GM19351 (cell line): ENCODE results near the gene ATP1A1.

Source experiments
- ATAC-seq: cut with Tn5 transposase; IDR thresholded peaks from one replicate; pipeline ENCODE4 v1.9.1; 2021; ENCODE audit warnings: mild to moderate bottlenecking, moderate library complexity; ENCODE audit not compliant: unreplicated experiment

ATP1A1 gene

DNA sequence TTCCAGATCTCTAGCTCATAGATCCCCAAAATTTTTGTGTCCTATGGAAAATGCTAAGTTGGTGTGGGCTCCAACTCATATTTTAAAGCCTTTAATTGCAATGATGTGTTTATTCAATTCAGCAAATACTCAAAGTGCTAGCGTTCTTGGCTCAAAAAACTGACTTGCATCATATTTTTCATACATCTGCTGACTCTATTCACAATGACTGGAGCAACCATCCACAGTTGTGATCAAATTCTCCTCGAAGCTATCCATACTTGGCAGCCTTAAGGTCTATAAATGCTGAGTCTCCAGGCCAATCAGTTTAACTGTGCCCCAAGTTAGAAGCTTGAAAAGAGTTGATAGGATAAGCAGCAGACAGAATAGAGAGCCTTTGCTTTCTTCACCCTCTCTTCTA, 2.9 kb upstream of the ATP1A1 start:
- ATAC-seq: no peak

DNA sequence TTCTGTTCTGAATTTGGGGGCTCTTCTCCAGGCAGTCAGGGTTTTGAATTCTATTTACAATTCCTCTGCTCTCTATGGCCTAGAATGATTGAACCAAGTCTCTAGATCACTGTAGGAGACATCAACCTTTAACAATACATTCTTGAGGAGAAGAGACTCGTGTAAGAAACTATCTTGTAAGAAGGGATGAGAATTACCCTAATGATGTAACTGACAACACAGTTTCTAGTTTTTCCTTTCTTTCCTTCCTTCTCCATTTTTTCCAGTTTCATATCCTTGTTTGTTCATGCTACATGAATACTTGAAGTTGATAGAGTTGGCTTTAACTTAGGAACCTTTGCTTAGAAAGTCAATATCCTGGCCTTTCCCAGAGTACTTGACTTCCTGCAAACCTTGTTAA, 1.3 kb upstream of the ATP1A1 start:
- no peak for ATAC-seq

DNA sequence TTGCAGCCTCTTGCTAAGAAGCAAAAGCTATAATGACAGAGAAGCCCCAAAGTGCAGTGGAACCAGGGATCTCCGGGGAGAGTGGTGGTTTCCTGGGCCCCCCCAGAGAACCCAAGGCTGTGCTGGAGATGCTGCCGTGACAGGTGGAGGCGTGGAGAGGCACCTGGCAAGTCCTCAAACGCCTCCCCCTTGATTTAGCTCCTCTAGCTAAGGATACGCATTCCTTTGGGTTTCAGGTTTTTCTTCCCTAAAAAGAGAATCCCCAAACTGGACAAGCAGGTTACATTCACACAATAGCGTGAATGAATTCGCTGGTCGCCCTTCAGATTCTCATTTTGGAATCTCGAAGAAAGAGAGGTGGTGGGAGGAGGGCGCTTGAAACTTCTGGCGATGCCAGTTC, 853 bp upstream of the ATP1A1 start:
- ATAC-seq: no peak

DNA sequence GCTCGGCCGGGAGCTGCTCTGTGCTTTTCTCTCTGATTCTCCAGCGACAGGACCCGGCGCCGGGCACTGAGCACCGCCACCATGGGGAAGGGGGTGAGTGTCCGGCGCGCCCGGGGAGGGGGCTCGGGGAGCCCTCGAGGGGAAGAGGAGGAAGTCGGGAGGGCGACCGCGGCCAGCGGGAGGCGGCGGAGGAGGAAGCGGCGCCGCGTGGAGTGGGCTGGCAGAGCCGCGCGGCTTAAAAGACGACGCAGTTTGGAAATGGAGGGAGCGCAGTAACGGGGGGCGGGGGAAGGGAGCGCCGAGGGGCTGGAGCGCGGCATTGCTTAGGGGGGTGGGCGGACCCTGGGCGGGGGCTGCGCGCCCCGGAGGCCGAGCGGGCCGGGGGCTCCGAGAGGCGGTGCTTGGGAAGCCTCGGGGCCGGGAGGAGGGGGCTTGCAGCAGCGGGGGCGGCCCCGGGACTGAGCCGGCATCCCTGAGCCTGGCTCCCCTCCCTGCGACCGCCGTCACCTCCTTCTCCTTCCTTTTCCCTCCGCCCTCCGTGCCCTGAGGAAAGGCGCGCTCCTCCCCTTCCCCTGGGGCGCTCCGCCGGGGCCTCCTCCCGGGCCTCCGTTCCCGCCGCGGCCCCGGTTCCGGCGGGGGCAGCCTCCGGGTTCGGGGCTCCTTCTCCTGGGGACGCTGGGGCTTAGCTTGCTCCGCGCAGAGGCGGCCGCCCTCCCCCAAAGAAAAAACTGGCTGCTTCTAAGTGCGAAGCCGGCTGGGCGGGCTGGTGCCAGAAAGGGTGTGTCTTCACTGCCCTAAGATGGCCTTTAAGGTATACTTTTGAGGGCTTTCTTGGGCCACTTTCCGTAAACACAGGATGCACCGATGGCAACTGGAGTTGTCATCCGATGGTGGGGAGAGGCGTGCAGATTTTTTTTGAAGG, 648 bp downstream of the ATP1A1 start:
- ATAC-seq: peak; percentile 12

DNA sequence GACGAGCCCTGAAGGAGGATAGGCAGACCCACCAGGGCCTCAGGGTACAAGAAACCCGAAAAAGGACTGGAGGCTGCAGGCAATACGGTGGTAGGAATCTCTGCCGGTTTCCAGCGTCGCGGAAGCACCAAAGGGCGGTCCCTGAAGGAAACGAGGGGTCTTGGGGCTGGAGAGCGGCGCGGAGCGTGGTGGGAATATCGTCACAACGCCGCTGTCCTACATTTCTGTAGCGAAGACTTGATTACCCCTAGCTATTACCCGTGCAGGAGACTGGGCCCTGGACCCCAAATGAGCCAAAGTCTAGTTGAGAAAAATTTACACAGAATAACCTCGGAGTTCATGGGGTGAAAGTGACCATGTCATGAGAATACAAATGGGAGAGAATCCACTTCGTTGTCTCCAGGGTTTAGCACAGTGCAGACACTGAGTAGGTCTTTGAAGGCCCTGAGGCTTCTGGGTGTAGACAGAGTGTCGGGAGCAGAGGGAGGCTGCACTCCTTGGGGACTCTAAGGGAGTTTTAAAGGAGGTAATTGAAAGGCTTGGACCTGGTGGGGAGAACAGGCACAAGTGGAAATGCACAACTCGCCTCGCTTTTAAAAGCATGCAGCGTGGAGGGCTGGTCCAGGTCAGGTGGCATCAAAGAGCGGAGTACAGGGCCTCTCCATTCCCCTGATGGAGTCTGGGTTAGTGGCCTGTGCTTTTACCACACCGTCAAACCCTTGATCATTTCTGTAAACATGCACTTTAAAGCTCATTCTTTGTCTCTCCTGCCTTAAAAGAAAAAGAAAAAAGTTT, 1.5 kb downstream of the ATP1A1 start:
- ATAC-seq: no peak

DNA sequence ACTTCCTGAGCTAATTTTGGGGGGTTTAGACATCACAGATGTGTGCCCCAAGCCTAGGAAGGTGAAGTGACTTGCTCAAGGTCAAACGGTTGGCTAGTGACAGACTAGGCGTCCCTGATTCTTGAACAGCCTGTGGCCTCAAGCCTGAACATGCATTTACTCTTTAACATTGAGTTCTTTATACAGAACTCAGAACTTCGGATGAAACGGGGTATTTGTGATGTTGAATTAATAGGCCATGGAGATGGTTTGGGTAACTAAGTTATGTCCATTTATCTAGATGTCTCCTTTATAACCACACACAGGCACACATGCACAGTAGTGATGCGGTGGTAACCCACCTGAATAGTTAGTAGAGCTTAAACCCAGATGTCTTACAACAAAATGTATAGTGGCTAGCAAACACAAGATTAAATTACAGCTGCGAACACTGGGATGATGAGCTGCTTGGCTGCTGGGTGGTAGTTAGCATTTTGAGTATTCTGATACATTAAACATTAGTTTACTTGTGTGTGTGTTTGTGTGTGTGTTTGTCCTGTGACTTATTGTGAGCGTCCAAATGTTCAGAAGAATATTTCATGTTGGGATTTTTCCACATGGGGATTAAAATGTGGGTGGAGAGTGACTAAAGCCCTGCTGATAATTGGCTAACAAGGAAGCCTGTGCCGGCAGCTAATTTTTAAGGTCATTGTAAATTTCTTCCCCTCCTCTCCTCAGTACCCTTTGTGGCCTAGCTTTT, 2.3 kb downstream of the ATP1A1 start:
- no peak for ATAC-seq

DNA sequence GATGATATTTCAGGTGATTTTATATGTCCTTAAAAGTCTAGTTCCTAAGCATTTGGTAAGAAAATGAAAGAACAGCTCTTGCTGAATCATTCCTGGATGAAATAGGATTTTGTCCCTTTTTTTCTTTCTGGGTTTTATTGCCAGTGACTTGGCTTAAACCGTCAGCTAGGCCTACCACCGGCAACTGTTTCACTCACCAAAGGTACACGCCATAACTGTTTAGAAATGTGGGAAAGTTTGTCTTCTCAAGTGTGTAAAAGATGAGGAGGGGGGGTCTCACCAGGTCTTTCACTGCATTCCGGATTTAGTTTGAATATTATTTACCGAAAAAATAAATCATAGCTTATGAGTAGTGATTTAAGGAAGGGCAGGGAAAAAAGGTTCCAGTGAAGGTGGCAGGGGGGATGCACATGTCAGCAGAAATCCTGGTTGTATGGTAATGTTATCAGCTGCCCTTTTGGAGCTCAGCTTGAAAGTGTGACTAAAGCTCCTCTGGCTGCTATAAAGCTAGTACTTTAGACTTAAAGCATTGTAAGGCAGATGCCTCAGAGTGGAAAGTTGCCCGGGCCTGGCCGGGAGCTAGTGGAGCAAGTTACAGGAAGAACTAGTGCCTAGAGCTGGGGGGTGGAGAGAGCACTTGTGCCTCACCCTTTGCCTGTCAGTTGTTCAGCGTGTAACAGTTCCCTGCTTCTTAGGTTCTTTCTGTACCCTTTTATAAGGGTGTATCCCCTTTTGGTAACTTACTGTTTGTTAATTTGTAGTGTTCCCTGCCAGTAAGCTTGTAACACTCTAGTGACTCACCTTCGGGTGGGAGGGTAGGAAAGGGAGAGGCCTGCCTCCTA, 3.1 kb downstream of the ATP1A1 start:
- no peak for ATAC-seq

DNA sequence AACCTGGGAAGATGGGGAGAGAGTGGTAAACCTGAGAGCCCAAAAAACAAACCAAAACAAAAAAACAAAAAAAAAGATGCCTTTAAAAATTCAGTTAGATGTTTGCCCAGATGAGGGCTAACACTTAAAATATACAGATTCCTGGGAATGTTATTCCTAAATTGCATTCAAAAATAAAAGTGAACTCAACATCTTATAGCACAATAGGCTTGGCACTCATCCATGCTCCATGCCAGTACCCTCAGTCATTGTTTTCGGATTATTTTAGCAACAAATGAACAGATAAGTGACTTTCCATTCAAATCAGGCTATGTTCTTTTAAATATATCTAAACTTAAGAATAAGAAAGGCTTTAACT, 3.7 kb downstream of the ATP1A1 start:
- no peak for ATAC-seq

DNA sequence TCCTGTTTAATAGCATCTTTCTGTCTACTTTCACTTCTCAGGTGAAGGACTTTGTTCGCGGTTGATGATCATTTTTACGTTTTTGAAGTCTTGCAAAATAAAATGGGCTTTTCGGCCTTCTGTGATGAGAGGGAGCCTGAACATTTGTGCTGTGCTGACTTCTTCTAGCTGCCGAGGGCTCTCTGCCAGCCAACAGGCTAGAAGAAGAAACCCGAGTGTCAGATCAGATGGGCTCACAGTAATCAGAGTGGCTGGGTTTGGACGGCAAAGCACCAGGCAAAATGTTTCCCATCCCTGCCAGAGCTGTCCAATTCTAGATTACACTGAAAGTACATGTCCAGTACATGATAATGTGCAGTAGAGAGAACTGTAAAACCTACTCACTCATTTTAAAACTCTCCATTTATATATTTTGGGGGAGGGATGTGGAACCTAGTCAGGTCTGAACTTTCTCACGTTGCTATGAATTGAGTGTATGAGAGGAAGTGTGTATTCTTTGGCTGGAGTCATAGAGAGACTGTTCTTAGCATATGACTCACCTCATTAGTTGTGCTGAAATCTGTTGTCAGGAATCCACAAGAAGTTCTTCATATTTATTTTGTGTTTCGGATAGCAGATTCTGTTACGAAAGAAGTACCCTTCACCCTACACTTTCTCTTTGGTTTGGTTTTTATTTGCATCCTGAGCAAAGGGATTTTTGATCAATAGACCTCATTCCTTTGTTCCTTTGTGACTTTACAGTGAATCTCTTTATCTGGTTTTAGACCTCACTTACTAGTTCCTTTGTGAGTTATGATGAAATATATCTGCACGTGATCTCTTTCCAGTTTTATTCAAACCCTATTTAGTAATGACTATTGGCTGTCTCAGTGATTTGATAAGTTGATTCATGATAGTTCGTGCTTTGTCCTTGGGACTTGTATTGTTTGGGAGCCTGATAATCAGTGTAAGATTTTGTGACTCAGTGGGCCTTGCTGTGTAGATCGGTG, 4.8 kb downstream of the ATP1A1 start:
- ATAC-seq: peak; percentile 69

DNA sequence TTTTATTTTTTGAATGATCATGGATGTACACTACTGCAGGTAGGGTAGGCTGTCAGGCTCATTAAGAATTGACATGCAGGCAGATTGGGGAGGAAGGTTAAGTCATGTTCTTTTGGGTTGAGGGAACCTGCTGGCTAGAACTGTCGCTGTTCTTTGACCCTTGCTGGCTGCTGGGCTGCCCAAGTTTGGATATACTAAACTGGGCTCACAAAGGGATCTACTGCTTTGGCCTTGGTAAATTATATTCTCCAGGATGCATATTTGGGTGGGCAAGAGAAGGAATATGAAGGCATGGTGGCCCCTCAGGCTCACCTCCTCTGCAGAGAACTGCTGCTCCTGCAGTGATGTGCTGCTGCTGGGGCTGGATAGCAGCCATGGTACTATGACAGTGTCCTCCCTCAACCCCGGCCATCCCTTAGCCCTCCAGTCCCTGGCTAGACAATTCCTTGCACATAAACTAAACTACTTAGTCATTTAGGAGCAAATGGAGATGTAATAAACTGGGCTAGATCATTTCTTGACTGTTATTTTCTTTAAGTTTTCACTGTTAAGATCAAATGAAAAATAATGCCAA, 6.1 kb downstream of the ATP1A1 start:
- ATAC-seq: no peak

DNA sequence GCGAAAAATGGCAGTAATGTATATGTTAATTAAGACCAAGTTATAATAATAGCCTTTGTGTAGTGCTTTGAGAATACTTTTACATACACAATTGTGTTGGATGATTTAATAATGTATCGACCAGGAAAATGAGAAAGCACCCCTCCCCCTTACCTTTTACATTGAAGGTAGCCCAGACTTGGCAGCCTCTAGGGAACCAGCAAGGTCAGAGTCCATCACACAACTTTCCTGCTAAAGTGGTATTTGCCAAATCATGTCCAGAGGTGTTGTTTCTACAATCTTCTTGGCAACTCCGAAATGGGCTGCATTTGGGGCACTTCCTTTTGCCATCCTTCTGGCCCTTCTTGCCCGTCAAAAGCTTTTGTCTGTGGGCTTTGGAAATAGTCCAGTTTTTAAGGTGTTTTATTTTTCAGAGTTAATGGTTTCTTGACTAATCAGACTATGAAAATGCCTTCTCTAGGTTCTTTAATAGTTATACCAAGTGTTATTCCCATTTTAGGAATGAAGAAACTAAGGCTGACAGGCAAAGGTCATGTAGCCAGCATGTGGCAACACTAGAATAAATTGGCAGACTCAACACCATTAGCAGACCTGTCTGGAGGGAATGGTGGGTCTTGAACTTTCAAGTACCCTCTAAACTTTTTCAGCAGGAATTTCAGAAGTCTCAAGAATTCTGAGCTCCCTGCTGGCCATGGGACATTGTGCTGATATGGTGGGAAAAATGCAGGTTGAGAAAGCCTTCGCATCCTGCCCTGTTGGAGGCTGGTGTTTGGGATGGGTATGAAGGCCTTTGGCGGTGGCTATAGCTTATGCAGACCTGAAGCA, 6.8 kb downstream of the ATP1A1 start:
- no peak for ATAC-seq

DNA sequence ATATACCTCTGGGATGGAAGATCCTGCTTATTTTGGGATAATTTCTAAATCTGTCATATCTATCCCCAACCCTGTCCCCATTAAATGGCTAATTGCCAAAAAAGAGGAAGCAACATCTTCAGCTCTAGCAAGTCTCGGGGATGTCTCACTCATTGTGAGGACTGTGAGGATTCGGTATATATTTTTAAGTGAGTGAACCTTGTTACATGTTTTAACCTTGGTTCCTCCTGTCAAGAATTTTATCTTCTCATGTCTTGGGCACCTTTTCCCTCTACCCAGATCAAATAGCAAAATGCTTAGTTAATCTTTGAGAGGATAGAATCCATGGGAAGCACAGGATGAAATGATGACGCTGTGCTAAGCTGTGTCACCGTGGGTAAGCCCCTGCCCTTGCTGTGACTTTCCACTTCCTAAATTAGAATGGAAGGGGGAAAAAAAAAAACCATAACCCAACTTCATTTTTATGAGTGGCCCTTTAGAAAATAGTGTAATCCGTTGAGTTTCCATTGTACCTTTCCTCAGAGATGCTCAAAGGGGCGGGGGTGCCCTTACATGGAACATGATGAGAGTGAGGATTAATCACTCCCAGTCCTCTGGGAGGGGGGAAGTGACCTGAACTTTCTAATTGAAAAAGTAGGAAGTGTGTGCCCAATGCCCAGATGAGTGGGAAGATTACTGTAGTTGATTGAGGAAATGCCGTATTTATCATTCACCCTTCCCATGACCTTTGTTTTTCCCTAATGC, 7.6 kb downstream of the ATP1A1 start:
- ATAC-seq: no peak

DNA sequence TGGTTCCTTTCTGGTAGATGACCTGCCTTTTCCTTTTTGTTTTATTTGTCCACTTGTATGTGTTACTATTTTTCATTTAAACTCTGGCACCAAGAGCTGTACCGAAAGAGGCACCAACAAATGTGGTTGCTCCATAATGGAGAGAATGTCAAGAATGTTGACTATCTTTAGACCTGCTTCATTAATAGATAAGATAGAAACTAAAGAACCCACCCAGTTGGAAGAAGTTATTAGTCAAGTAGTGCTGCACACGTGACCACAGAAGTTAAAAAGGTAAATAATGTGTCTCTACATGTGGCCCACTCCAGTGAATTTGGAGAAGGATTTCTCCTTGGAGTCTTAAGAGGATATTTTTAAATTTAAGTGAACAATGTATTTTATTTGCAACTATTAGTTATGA, 9.3 kb downstream of the ATP1A1 start:
- ATAC-seq: no peak

DNA sequence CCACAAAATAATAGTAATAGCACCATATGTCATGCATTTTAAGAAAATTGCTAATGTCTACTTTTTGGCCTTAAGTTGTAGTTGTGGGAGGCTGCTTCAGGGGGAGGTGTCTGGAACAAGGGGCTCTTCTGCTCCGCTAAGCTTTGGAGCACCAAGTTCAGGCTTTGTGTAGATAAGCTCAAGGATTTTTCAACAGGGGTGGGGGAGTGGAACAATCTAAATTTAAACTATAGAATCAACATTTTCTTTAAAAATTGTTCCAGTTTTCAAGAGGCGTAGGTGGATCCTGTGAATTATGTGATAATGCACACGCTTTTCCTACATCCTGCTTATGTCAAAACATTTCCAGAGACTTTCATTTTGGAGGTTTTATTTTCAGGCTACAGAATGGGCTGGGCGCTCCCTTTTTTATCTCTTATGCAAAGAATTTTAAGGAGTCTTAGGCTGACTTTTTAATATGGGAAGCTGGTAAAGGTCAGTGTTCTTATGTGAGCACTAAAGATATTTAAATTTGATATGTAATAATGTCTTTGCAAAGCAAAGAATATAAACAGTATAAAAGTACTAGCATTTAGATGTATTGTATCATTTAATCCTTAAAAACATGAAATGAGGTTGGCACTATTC, 9.9 kb downstream of the ATP1A1 start:
- ATAC-seq: no peak

DNA sequence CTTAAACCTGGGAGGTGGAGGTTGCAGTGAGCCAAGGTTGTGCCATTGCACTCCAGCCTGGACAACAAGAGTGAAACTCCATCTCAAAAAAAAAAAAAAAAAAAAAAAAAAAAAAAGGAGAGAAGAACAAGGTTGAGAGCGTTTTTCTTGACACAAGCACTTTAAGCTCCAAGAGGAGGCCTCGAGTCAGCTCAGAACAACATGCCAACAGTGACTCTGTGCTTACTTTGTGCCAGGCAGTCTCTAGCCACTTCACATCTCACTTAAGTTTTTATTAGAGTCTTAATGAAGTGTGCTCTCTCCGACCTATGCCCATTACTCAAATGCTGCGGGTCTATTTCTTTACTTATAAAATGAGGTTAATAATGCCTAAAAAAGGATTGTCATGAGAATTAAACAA, 13.0 kb downstream of the ATP1A1 start:
- no peak for ATAC-seq

DNA sequence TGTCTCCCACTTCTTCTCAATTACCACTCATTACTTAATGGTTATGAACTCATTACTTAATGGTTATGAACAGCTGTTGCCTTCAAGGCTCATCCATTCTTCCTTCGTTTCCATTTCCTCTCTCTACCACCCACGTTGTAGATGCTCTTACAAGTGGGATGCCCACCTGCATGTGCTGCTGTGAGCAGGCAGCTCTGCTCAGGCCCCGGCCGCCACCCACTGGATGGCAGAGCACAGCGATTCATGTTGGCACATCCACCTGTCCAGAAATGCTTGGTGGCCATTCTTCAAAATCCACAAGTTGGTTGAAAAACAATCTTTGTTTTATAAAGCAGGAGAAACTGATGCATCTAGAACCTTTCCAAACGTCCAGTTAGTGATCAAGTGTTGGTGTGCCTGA, 14.5 kb downstream of the ATP1A1 start:
- no peak for ATAC-seq

DNA sequence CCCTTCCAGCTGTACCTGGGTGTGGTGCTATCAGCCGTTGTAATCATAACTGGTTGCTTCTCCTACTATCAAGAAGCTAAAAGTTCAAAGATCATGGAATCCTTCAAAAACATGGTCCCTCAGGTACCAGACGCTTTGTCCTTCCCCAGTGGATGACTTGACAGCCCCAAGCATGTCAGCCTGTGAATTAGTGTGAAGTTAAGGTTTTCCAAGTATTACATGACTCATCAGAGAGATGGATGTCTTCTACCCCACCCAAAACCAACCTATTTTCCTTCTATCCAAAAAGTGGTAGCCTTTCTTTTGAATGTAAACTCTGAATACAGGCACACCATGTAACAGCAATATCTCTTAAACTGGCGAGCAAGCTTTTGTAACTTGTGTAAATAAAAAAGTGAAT, 15.1 kb downstream of the ATP1A1 start:
- ATAC-seq: no peak
